B cell (primary cell): Measurements from ENCODE around the gene COPB1. TPM values are rescaled to one million over a fixed set of nuclear protein-coding genes. Genes with fewer than 3 reads are reported as not detected.

Experiments
- ATAC-seq: fragments of 200-7000 bp; cut with Tn5 transposase; one replicate; pipeline ENCODE4 v1.10.0; 2021; ENCODE audit warnings: low read depth, mild to moderate bottlenecking, moderate number of reproducible peaks, moderate library complexity
- CTCF ChIA-PET: fragments of 350-600 bp; sonication (Branson Sonifier 250); formaldehyde crosslinking; loops from one replicate; lab custom pipeline; 2021; ENCODE audit warnings: antibody characterized with exemption, inconsistent platforms; lab: Charles Lee
- POLR2A ChIA-PET: fragments of 350-600 bp; sonication (Branson Sonifier 250); formaldehyde crosslinking; loops from one replicate; lab custom pipeline; 2021; ENCODE audit warnings: antibody characterized with exemption; lab: Charles Lee
- DNase-seq: peaks from one replicate; pipeline ENCODE4 v3.0.0; 2013
- H2AFZ ChIP-seq: 2 replicates; pipeline ENCODE4 v1.6.1; 2012; ENCODE audit warnings: mild to moderate bottlenecking, low read depth, low read length; ENCODE audit not compliant: insufficient read depth, poor library complexity, severe bottlenecking
- H3K27ac ChIP-seq, 2 donors: 1 replicate in 1 of 2; 2 replicates in 1 of 2; pipeline ENCODE4 v1.5.1; 2012 to 2013; ENCODE audit warnings: low read length in 2 of 2, mild to moderate bottlenecking in 2 of 2, moderate library complexity in 1 of 2
- H3K27me3 ChIP-seq, 4 experiments: fragments of 200-600 bp in 1 of 4; sonication (generic) in 1 of 4; replicated peaks in 1 of 4; 1 replicate in 2 of 4; 2 replicates in 2 of 4; pipeline versions ENCODE4 v1.6.1 to v1.7.0; 2013 to 2016; ENCODE audit warnings: low read length in 3 of 4, mild to moderate bottlenecking in 2 of 4, mixed read lengths in 1 of 4, moderate library complexity in 1 of 4; ENCODE audit not compliant: insufficient read depth in 4 of 4, control insufficient read depth in 3 of 4; ENCODE audit errors: control extremely low read depth in 1 of 4
- H3K36me3 ChIP-seq, 2 experiments: replicated peaks in 1 of 2; 1 replicate in 1 of 2; 2 replicates in 1 of 2; pipeline versions ENCODE4 v1.6.1 to v1.7.1; 2013; ENCODE audit warnings: low read length in 1 of 2; ENCODE audit not compliant: insufficient read depth in 2 of 2, control insufficient read depth in 1 of 2; ENCODE audit errors: control extremely low read depth in 1 of 2, extremely low read depth in 1 of 2
- H3K4me1 ChIP-seq, 2 donors: fragments of 200-600 bp in 1 of 2; sonication (generic) in 1 of 2; 1 replicate in 1 of 2; 2 replicates in 1 of 2; pipeline versions ENCODE4 v1.5.1 to v1.6.1; 2013 to 2017; ENCODE audit warnings: low read length in 2 of 2; ENCODE audit not compliant: control insufficient read depth in 2 of 2, insufficient read depth in 2 of 2
- H3K4me2 ChIP-seq: replicated peaks from 2 replicates; pipeline ENCODE3; 2012; ENCODE audit warnings: mild to moderate bottlenecking, low read depth, low read length; ENCODE audit not compliant: poor library complexity, severe bottlenecking
- H3K4me3 ChIP-seq, 5 experiments: fragments of 200-600 bp in 1 of 5; sonication (generic) in 1 of 5; 1 replicate in 3 of 5; 2 replicates in 2 of 5; pipeline versions ENCODE4 v1.5.1 to v1.7.0; 2011 to 2016; ENCODE audit warnings: low read length in 4 of 5, mild to moderate bottlenecking in 4 of 5, low read depth in 2 of 5, control low read depth in 1 of 5, moderate library complexity in 1 of 5; ENCODE audit not compliant: insufficient read depth in 1 of 5; ENCODE audit errors: control extremely low read depth in 1 of 5, extremely low read depth in 1 of 5
- H3K79me2 ChIP-seq: fragments of 200-600 bp; sonication (generic); one replicate; pipeline ENCODE4 v1.6.0; 2016; ENCODE audit warnings: low read length; ENCODE audit not compliant: control insufficient read depth, insufficient read depth
- H3K9ac ChIP-seq: fragments of 200-600 bp; sonication (generic); 2 replicates; pipeline ENCODE4 v1.6.1; 2017; ENCODE audit warnings: mild to moderate bottlenecking, low read length, moderate library complexity
- H3K9me3 ChIP-seq, 3 donors: one replicate each; pipeline versions ENCODE4 v1.6.1 to v1.7.1; 2013; ENCODE audit warnings: low read length in 2 of 3; ENCODE audit not compliant: control insufficient read depth in 2 of 3, insufficient read depth in 1 of 3; ENCODE audit errors: control extremely low read depth in 1 of 3
- H4K20me1 ChIP-seq: 2 replicates; pipeline ENCODE4 v1.6.0; 2012; ENCODE audit warnings: mild to moderate bottlenecking, low read length; ENCODE audit not compliant: insufficient read depth, control insufficient read depth, poor library complexity, severe bottlenecking
- H3K27ac Mint-ChIP-seq: one replicate; pipeline ENCODE4 v1.8.0; 2021; ENCODE audit warnings: mixed read lengths
- H3K27me3 Mint-ChIP-seq: one replicate; pipeline ENCODE4 v1.8.0; 2021; ENCODE audit warnings: mixed read lengths
- H3K4me1 Mint-ChIP-seq: one replicate; pipeline ENCODE4 v1.8.0; 2021; ENCODE audit warnings: mixed read lengths
- H3K4me3 Mint-ChIP-seq: one replicate; pipeline ENCODE4 v1.8.0; 2021; ENCODE audit warnings: mixed read lengths
- H3K9me3 Mint-ChIP-seq: one replicate; pipeline ENCODE4 v1.8.0; 2022; ENCODE audit warnings: mixed read lengths; ENCODE audit not compliant: insufficient read depth
- CTCF ChIP-seq: fragments of 200-600 bp; IDR thresholded peaks from one replicate; pipeline ENCODE4 v1.8.0; 2022; ENCODE audit warnings: antibody characterized with exemption, mild to moderate bottlenecking
- EZH2 ChIP-seq: IDR thresholded peaks from 2 replicates; pipeline ENCODE4 v1.6.1; 2012; ENCODE audit warnings: borderline replicate concordance, low read depth, mild to moderate bottlenecking, moderate library complexity, low read length; ENCODE audit not compliant: insufficient read depth, poor library complexity, severe bottlenecking
- WGBS: methylation state at CpG from one replicate; pipeline ENCODE4 v1.1.5; 2013; ENCODE audit warnings: missing lambda C conversion rate; ENCODE audit not compliant: insufficient coverage; 5-methylcytosine and 5-hydroxymethylcytosine counted together
- intact Hi-C: fragments of 100-400 bp; cut with micrococcal nuclease; formaldehyde crosslinking; loops from one replicate; pipeline ENCODE4 v1.10.0; 2022
- polyA plus RNA-seq: library from polyadenylated mRNA; depleted of rRNA; stranded (reverse); fragments of >200 nt; gene quantifications from 2 replicates; pipeline ENCODE4 v1.2.3, GENCODE V29; 2012
- total RNA-seq, 2 donors: library from RNA; stranded (reverse); fragments of 120-200 nt in 1 of 2; gene quantifications; 1 replicate in 1 of 2; 2 replicates in 1 of 2; pipeline versions ENCODE4 v1.2.3 to v1.2.4, GENCODE V29; 2013 to 2022

The COPB1 gene
- total and polyA plus RNA-seq, 2 donors (not counting 1 experiment from before 2014, with no cell fraction given) = 32.0 to 80.2 TPM

GRCh38 chr11:14454861-14455632, 44.6 kb downstream of the COPB1 start:
- peaks cover 0 to 33% of the 10 kb centered on the region in 2 experiments for H3K36me3 ChIP-seq
- H3K27ac Mint-ChIP-seq = no peak overlapping the region
- 96% methylated on average over 3 of the region's 7 CpGs for WGBS
- H3K4me3 Mint-ChIP-seq = no peak overlapping the region
- H3K4me2 ChIP-seq = no peak overlapping the region
- POLR2A ChIA-PET = interaction anchor here (0.6 to 1.1 kb wide), 3 partner anchors 33 to 196 kb away, joined by 4 to 5 read pairs (median 5); no protein-coding TSS in a partner anchor
- H3K9me3 Mint-ChIP-seq = no peaks in the 10 kb centered on the region
- H3K27ac ChIP-seq = no peak overlapping the region
- no peak overlapping the region for H3K4me3 ChIP-seq
- H3K27me3 ChIP-seq = no peaks in the 10 kb centered on the region
- H4K20me1 ChIP-seq = no peaks in the 10 kb centered on the region
- TF ChIP-seq EZH2 = no peak
- TF ChIP-seq CTCF = peak; percentile 88
- ATAC-seq = no peak
- H3K27me3 Mint-ChIP-seq = no peaks in the 10 kb centered on the region
- peaks cover 9 to 15% of the 10 kb centered on the region in 2 donors for H3K4me1 ChIP-seq
- no peaks in the 10 kb centered on the region for H3K9me3 ChIP-seq
- no peak overlapping the region for H3K9ac ChIP-seq
- DNase-seq = peak; percentile 60
- H3K4me1 Mint-ChIP-seq = peaks cover 24% of the 10 kb centered on the region
- no peak overlapping the region for H2AFZ ChIP-seq
- CTCF ChIA-PET = interaction anchor here (0.6 to 8.4 kb wide), 72 partner anchors 9 to 861 kb away, joined by 3 to 474 read pairs (median 5); partner anchors contain the start of gene PSMA1
- H3K79me2 ChIP-seq = peaks cover 4% of the 10 kb centered on the region
- intact Hi-C loops = loop anchor here (1.0 to 10.0 kb wide), 4 partner anchors 42 to 680 kb away; partner anchors contain the start of gene COPB1

GRCh38 chr11:14451825-14452224, 47.8 kb downstream of the COPB1 start:
- H3K4me3 ChIP-seq = no peak overlapping the region
- POLR2A ChIA-PET = no interaction called here
- CTCF ChIA-PET = interaction anchor here (1.0 to 8.4 kb wide), 2 partner anchors 112 to 148 kb away, joined by 3 to 474 read pairs; no protein-coding TSS in a partner anchor
- Mint-ChIP-seq H3K27me3 (no peaks in the 10 kb centered on the region), H3K9me3 (no peaks in the 10 kb centered on the region), H3K4me1 (peaks cover 38% of the 10 kb centered on the region), H3K4me3 (no peak overlapping the region), H3K27ac (peak overlapping the region; percentile 47)
- H4K20me1 ChIP-seq = no peaks in the 10 kb centered on the region
- DNase-seq (peak; percentile 74), ATAC-seq (peak; percentile 88)
- H3K4me1 ChIP-seq = peaks cover 16 to 21% of the 10 kb centered on the region in 2 donors
- no peaks in the 10 kb centered on the region for H3K27me3 ChIP-seq
- H3K9ac ChIP-seq = no peak overlapping the region
- no peak for TF ChIP-seq CTCF
- TF ChIP-seq EZH2 = no peak
- peaks cover 4% of the 10 kb centered on the region for H3K79me2 ChIP-seq
- H2AFZ ChIP-seq = no peak overlapping the region
- intact Hi-C loops = loop anchor here (2.0 to 10.0 kb wide), 2 partner anchors 95 to 677 kb away; no protein-coding TSS in a partner anchor
- peak overlapping the region; percentile 57 to 69 for H3K27ac ChIP-seq
- peak overlapping the region; percentile 24 for H3K4me2 ChIP-seq
- peaks cover 0 to 10% of the 10 kb centered on the region in 2 experiments for H3K36me3 ChIP-seq
- WGBS = 60% methylated on average over 1 of the region's 1 CpG
- no peaks in the 10 kb centered on the region for H3K9me3 ChIP-seq
